GM12865 (cell line): ENCODE measurements around the gene ZNF300.

Experiments used
- DNase-seq: peaks from one replicate; pipeline ENCODE4 v3.0.0; 2010; ENCODE audit warnings: low read depth
- H3K4me3 ChIP-seq: 2 replicates; pipeline ENCODE4 v1.5.1; 2011; ENCODE audit warnings: mild to moderate bottlenecking, low read depth, low read length, control low read depth
- TF ChIP-seq, protein P1 (sequence below): IDR thresholded peaks from 2 replicates; pipeline ENCODE4 v1.5.1; 2011; ENCODE audit warnings: low read length, control low read depth, low read depth, inconsistent platforms; ENCODE audit not compliant: insufficient read depth; ENCODE audit errors: missing control alignments

ZNF300 gene

DNA sequence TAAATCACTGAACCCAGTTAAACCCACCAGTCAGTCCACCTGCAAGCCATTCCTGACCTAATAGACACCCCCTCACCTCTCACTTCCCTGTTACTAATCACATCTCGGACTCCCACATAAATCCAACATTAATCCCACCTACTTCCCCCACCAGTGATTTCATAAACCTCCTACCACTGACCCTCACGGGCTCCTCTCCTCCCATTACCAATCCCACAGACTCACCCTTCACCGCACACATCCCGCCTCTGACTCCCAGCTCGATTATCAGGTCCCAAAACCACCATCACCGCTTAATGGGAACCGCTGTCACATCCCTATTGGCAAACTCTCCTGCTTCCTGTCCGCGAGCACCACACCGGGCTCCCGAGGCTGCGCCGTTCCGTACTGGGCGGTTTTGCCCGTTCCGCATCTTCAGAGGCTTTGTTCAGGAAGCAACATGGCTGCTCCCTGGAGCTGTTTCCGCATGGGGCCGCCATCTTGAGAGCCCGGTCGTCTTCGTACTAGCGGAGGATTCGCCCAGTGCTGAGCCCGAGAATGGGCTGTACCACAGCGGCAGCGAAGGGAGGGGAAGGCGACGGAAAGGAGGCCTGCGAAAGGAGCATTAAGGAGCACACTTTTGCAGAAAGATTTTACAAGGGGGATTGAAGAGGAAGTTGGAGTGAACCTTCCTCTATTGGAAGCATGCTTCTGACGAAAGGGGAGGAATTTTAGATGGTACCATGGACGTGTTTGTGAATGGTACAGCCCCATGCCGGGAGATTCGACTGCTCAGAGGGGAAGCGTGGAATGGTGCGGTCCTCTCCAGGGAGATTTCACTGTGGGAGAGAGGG is at the start of gene ZNF300:
Gene ZNF300 (minus strand): TSS at position 502 of the 833 bp plus-strand sequence. CDS start 1,825 bp downstream, outside the sequence.
- no peak within 1 kb of the TSS for H3K4me3 ChIP-seq
- DNase-seq, result peak; percentile 2
- TF ChIP-seq, protein P1, sequence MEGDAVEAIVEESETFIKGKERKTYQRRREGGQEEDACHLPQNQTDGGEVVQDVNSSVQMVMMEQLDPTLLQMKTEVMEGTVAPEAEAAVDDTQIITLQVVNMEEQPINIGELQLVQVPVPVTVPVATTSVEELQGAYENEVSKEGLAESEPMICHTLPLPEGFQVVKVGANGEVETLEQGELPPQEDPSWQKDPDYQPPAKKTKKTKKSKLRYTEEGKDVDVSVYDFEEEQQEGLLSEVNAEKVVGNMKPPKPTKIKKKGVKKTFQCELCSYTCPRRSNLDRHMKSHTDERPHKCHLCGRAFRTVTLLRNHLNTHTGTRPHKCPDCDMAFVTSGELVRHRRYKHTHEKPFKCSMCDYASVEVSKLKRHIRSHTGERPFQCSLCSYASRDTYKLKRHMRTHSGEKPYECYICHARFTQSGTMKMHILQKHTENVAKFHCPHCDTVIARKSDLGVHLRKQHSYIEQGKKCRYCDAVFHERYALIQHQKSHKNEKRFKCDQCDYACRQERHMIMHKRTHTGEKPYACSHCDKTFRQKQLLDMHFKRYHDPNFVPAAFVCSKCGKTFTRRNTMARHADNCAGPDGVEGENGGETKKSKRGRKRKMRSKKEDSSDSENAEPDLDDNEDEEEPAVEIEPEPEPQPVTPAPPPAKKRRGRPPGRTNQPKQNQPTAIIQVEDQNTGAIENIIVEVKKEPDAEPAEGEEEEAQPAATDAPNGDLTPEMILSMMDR, result no peak

DNA sequence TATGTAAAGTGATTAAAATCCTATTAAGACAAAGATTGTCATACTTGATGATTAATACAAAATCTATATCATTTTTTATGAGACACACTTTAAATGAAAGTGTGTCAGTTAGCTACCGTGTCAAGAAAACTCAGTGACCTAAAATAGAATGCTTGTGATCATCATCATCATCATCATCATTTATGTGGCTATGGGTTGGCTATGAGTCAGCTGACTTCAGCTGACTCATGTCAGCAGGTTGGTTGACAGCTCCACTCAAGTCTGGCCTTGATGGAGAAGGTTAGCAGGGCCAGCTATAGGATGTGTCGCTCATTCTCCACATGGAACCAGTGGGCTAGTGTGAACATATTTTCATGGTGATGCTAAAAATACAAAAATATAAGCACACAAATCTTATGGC is 43.8 kb upstream of the ZNF300 start:
- TF ChIP-seq, protein P1, result no peak
- H3K4me3 ChIP-seq, result no peak overlapping the region
- no peak for DNase-seq

GRCh38 chr5:150946351-150946905 is 41.6 kb upstream of the ZNF300 start:
- TF ChIP-seq, protein P1, result no peak
- DNase-seq, result no peak
- H3K4me3 ChIP-seq, result no peak overlapping the region

DNA sequence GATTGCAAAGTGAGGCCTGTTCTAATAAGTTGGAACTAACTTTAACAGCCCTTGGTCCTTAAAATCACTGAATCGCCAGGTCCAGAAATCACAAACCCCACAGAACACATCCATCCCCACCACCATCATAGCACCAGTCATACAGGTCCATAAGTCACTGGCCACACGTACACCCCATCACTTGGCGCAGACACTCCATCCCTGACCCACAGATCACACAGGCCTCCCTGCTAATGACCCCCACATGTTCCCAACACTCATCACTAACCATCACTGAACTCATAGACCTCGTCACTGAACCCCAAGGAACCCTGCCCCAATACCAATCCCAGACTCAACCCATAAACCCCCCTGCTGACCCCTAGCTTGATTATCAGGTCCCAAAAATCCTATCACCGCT is 41.2 kb upstream of the ZNF300 start:
- no peak for DNase-seq
- TF ChIP-seq, protein P1, result no peak
- H3K4me3 ChIP-seq, result no peak overlapping the region

DNA sequence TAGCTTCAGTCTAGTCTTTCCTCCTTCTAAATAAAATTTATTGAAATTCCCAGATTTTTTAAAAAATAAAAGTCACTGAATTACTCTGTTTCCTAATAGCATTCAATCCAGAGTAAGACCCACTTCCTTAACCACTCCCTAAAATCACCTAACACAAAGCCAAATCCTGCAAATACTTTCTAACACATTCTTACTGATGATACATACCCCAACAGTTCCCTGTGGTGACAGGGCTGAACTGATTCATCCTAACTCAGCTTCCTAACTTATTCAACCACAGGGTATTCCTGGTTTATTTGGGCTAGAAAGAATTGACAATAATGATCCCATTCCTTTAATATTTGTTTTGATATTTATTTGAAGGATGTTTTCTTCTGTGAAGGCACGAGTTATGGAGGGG is 40.7 kb upstream of the ZNF300 start:
- DNase-seq, result no peak
- TF ChIP-seq, protein P1, result no peak
- no peak overlapping the region for H3K4me3 ChIP-seq

GRCh38 chr5:150931368-150931965 is 26.7 kb upstream of the ZNF300 start:
- TF ChIP-seq, protein P1, result no peak
- no peak overlapping the region for H3K4me3 ChIP-seq
- no peak for DNase-seq
